GM19238 (cell line): ENCODE data around the gene ARMC8.

ENCODE experiments used
- DNase-seq: peaks from one replicate; pipeline ENCODE4 v3.0.0; 2011; ENCODE audit warnings: low spot score; ENCODE audit not compliant: insufficient read length

The ARMC8 gene

DNA sequence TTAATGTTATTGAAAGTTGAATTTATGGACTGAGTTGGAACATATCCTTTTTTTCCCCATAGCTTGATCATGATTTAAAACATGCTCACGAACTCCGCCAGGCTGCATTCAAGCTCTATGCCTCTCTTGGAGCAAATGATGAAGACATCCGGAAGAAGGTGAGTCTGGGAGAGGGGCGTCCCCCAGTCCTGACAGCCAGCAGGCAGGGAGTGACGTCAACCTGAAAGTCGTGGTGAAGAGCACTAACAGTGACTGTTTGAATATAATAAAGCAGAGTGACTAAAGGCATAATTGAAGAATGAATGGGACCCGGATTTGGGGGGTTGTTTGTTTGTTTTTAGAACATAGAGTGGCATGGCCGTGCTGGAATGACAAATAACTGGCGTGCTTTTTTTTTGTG, 57.9 kb downstream of the ARMC8 start:
- no peak for DNase-seq

GRCh38 chr3:138249636-138250035, 62.5 kb downstream of the ARMC8 start:
- no peak for DNase-seq

GRCh38 chr3:138253609-138254008, 66.5 kb downstream of the ARMC8 start:
- no peak for DNase-seq

DNA sequence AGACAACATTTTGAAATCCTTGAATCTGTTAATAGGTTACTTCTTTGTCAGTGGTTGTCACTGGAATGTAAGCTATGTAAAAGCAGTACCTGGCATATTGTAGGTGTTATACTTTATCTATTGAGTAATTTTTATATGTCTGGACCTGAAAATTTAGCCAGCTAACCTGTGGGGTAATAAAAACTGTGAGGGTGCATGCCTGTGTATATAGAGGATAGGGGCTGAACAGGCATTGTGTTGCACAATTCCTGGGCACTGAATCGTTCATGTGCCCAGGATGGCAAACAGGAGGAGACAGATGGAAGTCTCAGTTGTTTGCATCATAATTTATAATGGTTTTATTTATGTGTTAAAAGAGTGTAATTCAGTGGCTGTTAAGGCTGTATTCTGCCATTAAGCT, 67.1 kb downstream of the ARMC8 start:
- no peak for DNase-seq

- no peak for DNase-seq
These were observed 68.9 kb downstream of the ARMC8 start for GRCh38 chr3:138256022-138256421.

DNA sequence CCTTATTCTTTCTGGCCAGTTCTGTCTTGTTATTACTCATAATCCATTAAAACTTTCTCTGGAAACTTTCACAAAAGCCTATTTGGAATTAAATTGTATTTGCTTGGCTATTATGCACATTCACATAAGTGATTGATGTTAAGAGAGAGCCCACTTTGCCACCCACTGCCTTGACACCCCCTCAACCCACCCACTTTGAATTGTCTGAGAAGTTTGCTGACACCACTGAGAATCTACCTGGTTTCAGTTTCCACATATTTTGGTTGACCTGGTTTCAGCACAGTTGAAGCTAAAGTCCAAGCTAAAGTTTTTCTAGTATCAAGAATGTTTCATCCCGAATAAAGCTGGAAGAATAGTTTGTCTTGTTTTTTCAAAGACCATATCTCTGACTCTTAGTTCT, 70.9 kb downstream of the ARMC8 start:
- DNase-seq = no peak

DNA sequence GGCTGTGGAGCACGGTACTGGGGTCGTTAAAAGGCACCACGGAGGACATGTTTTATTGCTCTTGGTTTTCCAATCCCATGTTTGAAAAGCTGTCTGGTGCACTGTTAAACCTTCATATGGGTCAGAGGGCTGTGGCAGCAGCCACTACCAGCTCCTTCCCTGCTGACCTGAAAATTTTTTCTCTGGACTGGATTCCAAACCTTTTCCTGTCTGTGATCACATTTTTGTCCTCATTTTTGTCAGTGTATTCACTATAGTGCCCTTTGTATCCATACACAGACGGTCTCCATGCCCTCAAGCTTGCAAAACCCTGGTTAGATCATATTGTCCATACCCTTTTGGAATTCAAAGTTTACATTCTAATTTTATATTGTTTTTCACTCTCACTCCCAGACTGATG, 72.0 kb downstream of the ARMC8 start:
- DNase-seq = no peak

DNA sequence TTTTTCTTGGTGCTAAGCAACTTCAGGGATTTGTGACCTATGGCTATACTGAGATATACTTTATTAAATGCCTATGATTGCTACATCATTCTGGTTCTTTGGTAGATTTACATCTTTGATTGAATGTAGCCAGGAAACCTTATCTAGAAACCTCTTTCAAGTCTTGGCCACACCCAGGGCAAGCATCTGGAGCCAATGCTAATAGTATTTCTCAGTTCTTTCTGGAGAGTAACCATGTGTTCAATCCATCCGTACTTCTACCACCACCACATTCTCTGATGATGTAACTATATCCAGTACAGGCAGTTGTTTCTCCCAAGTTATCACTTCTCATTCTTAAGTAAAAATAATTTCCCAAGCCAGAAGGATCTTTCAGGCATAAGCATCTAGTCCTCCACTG, 73.5 kb downstream of the ARMC8 start:
- no peak for DNase-seq

GRCh38 chr3:138263104-138263503, 76.0 kb downstream of the ARMC8 start:
- no peak for DNase-seq

DNA sequence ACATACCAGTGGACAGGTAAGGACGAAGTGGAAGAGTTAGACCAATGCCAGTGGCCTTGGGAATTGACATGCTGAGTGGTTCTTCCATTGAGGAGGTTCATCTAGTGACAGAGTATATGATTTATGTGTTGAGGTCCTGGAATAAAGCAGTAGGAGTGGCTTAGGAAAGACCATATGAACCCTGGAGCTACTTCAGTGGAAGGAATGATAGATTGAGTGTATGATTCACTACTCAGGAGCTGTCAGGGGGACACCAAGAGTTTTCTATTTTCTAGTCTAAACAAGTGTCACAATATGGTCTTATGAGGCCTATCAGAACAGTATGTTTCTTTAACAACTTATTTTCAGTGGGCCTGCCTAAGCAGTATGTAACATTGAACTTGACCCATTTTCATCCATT, 78.6 kb downstream of the ARMC8 start:
- DNase-seq = no peak

DNA sequence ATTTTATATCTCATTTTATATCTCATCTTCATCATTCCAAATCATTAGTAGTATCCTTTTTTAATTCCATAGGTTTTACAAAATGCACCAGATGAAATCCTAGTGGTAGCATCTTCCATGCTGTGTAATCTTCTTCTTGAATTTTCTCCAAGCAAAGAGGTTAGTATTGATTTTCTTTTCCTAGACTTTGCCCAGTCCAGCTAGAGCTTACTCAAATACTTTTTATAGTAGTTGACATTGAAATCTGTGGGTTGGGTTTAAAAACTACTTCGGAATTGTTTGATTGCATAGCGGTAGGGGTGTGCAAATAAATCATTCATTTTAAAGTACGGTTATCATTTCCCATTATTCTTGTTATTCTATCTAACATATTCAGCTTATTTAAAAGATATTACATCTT, 80.0 kb downstream of the ARMC8 start:
- no peak for DNase-seq

- no peak for DNase-seq
These were observed 83.1 kb downstream of the ARMC8 start for GRCh38 chr3:138270245-138270644.

GRCh38 chr3:138271189-138271794, 84.2 kb downstream of the ARMC8 start:
- DNase-seq = peak; percentile 7

DNA sequence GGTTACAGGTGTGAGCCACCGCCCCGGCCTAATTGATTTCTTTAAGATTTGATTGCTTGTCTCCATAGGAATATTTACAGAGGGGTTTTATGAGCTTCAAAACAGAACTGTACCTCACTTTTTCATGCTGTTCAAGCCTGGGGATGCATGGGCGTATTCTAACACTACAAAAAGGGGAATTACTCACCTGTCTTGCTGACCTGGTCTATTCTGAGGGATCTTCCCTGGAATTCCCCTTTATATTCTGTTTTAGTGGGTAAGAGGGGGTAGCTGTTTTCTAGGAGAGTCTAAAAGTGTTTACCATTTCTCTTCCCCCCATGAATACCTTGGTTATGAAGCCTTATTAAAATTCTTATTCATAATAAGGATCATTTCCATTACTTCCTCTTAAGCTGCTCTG, 94.5 kb downstream of the ARMC8 start:
- DNase-seq = no peak

DNA sequence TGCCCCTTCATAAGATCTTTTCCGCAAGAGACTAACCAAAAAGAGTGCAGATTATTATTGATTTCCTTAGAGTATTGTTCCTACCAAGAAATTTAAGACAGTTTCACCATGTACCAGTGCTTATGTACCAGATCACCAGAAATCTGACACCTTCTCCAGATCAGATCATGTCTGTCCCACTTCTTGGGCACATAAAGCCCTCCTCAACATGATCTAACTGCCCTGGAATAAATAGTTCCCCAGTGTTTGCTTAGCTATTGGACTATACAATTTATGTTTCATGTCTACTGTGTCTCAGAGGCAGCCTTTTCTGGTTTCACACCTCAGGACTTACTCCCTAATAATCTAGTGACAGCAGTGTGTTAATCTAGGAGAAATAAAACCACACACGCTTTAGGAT, 95.7 kb downstream of the ARMC8 start:
- DNase-seq = no peak

DNA sequence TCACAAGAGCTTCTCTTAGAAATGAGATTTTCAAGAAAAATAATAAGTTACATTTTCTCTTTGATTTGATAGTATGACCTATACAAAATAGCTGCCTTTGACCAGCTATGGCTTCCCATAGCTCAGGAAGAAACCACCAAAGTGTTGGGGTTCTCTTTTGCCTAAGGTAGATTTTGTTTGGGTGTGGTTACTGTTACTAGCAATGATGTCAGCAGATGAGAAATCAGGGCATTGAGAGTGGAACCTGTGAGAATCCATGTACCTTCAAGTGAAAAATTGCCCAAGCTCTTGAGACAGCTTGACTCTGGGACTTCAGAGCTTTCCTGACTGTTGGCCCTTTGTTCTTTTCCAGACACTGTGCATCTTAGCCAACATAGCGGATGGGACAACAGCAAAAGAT, 97.0 kb downstream of the ARMC8 start:
- no peak for DNase-seq

DNA sequence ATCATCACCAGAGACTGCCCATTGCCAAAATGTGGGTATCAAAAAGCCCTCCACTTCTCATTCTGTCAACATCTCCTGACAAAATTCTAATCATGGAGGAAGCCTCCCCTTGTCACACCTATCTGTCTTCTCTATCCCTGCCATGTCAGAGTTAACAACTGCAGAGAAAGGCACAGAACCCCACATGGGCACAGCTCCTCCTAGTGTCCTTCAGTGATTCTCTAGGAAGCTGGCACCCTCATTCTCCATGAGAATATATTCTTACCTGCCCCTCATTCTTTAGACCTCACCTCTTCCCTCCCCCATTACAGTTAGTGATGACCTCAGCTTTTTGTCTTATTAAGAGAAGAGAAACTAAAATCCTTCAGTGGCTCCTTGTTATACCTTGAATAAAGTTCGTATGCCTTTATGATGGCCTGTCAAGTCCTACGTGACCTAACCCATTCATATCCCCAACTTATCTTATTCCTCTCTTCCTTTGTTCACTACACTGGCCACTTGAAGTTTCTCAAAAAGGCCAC, 97.9 kb downstream of the ARMC8 start:
- DNase-seq = no peak

GRCh38 chr3:138289260-138289659, 102.2 kb downstream of the ARMC8 start:
- DNase-seq = no peak

GRCh38 chr3:138289701-138290100, 102.6 kb downstream of the ARMC8 start:
- DNase-seq = no peak

- no peak for DNase-seq
These were observed 109.5 kb downstream of the ARMC8 start for GRCh38 chr3:138296639-138297038.

- no peak for DNase-seq
These were observed 110.0 kb downstream of the ARMC8 start for GRCh38 chr3:138297059-138297607.

- DNase-seq = no peak
These were observed 110.8 kb downstream of the ARMC8 start for GRCh38 chr3:138297876-138298275.

GRCh38 chr3:138300647-138301046, 113.5 kb downstream of the ARMC8 start:
- DNase-seq = no peak

DNA sequence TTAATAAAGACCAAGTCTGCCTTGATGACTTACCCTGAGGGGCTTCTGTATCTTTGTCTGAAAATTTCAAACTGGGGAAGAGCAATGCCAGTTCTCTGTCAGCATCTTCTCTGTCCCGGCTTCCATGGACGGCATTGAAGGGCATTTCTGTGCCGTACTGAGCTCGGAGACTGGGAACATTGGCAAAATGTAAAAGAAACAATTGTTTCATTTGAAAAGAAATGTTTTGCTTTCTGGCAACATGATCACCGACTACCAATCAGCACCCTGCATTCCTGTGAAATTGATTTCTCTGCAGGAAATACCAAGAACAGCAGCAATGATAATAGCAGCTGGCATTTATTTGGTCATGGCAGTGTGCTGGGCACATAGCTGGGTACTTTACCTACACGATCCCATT, 116.4 kb downstream of the ARMC8 start:
- DNase-seq = no peak
